BLaER1 treated with 17β-estradiol and CSF1 and Interleukin-3, amounts not matched to agents 10 nM and 100 nM (cell line): ENCODE results near the gene FRMD4A.
A peak's percentile ranks its signal among the peaks of the same experiment; 100 is the strongest.

Source experiments
- H3K27ac ChIP-seq, 11 experiments: shearing (Covaris generic); formaldehyde crosslinking; 2 replicates each; pipeline ENCODE4 v1.8.1; 2022
- H3K27me3 ChIP-seq, 11 experiments: shearing (Covaris generic); formaldehyde crosslinking; 2 replicates each; pipeline ENCODE4 v1.8.1; 2022
- H3K36me3 ChIP-seq, 11 experiments: shearing (Covaris generic); formaldehyde crosslinking; 2 replicates each; pipeline ENCODE4 v1.8.1; 2022
- H3K4me1 ChIP-seq, 10 experiments: shearing (Covaris generic); formaldehyde crosslinking; 2 replicates each; pipeline ENCODE4 v1.8.1; 2022
- H3K4me2 ChIP-seq, 11 experiments: shearing (Covaris generic); formaldehyde crosslinking; 2 replicates each; pipeline ENCODE4 v1.8.1; 2022
- H3K4me3 ChIP-seq, 10 experiments: shearing (Covaris generic); formaldehyde crosslinking; 2 replicates each; pipeline ENCODE4 v1.8.1; 2022
- H3K9ac ChIP-seq, 11 experiments: shearing (Covaris generic); formaldehyde crosslinking; 2 replicates each; pipeline ENCODE4 v1.8.1; 2022
- H3K9me3 ChIP-seq, 11 experiments: shearing (Covaris generic); formaldehyde crosslinking; replicated peaks in 1 of 11; 2 replicates each; pipeline ENCODE4 v1.8.1; 2022
- H4K20me1 ChIP-seq, 11 experiments: shearing (Covaris generic); formaldehyde crosslinking; 2 replicates each; pipeline ENCODE4 v1.8.1; 2022
- Cebpa-rat ChIP-seq, 11 experiments: shearing (Covaris generic); IDR thresholded peaks; 2 replicates each; pipeline ENCODE4 v1.8.1; 2022

The FRMD4A gene

DNA sequence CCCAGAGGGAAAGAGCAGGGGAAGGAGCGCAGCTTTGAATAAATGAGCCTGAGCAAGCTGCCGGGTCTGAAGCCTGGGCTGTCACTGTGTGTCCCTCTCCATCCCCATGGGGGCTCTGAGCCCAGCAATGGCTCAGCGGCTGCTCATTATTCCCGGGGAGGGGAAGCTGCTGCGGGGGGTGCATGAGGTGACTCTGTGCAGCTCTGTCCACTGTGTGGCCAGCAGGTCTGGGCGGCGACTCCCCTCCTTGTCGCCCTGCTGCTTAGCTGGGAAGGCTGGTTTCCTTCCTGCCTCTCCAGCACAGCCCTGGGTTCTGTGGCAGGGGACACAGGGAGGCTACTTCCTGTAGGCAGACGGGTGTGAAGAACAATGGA, 509.8 kb downstream of the FRMD4A start:
- Histone ChIP-seq H3K27ac (peak overlapping the region in 8 of 11 experiments; percentile 9 to 55 (median 18); a peak in 10 of 22 replicates), H3K27me3 (peaks cover 0 to 5% (median 0%) of the 10 kb centered on the region in 11 experiments; a peak in 2 of 22 replicates), H3K9me3 (peaks cover 7 to 16% (median 10%) of the 10 kb centered on the region in 11 experiments; a peak in 18 of 22 replicates), H3K4me2 (peak overlapping the region; percentile 84 to 96 (median 93)), H4K20me1 (no peaks in the 10 kb centered on the region), H3K36me3 (no peaks in the 10 kb centered on the region), H3K4me1 (peaks cover 19 to 29% (median 21%) of the 10 kb centered on the region in 10 experiments), H3K4me3 (peak overlapping the region in 8 of 10 experiments; percentile 38 to 58 (median 45); a peak in 16 of 20 replicates), H3K9ac (peak overlapping the region; percentile 20 to 67 (median 55); a peak in 21 of 22 replicates)
- TF ChIP-seq Cebpa-rat (IDR thresholded peaks at IDR 0.05), result no peak

DNA sequence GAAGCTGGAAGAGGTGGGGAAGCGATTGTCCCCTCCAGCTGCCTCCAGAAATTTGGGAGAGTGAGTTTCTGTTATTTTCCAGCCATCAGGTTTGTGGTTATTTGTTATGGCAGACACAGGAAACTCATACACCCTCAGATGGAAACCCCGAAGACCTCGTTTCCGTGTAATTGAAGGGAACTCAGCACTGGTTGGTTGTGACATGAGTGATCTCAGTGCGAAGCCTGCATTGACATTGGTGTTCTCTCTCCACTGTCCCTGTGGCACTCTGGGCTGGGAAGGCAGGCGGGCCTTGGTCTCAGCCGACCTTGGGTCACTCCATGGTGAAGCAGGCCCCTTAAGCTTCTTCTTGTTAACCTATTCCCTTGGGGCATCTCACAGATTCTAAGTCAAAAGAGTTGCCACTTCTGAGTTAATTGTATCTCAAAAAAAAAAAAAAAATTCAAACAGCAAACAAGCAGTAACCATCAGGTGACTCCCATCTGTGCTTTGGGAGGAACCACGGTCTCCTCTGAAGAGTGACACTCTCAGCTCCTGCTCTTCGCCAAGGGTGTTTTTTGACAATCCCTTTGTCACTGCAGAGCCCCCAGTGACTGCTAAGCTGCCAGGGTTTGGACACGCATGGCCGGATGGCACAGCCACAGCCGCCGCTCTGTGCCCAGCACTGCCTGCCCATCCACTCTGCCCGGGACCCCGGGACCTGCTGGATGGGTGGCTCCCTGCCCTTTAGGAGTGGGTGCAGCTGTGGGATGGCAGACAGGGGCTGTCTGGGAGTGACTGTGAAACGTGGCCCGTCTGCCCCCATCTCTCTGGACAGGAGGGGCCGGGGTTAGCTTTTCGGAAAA, 510.4 kb downstream of the FRMD4A start:
- TF ChIP-seq Cebpa-rat (IDR thresholded peaks at IDR 0.05), result no peak
- H3K27me3 ChIP-seq, result peaks cover 0 to 5% (median 0%) of the 10 kb centered on the region in 11 experiments; a peak in 2 of 22 replicates
- no peaks in the 10 kb centered on the region for H4K20me1 ChIP-seq
- H3K9ac ChIP-seq, result peak overlapping the region; percentile 20 to 67 (median 55); a peak in 21 of 22 replicates
- H3K4me1 ChIP-seq, result peaks cover 19 to 29% (median 21%) of the 10 kb centered on the region in 10 experiments
- H3K27ac ChIP-seq, result peak overlapping the region in 9 of 11 experiments; percentile 9 to 55 (median 18); a peak in 11 of 22 replicates
- H3K4me3 ChIP-seq, result peak overlapping the region in 8 of 10 experiments; percentile 38 to 58 (median 45); a peak in 16 of 20 replicates
- no peaks in the 10 kb centered on the region for H3K36me3 ChIP-seq
- peaks cover 7 to 16% (median 10%) of the 10 kb centered on the region in 11 experiments; a peak in 18 of 22 replicates for H3K9me3 ChIP-seq
- peak overlapping the region; percentile 84 to 96 (median 93) for H3K4me2 ChIP-seq

DNA sequence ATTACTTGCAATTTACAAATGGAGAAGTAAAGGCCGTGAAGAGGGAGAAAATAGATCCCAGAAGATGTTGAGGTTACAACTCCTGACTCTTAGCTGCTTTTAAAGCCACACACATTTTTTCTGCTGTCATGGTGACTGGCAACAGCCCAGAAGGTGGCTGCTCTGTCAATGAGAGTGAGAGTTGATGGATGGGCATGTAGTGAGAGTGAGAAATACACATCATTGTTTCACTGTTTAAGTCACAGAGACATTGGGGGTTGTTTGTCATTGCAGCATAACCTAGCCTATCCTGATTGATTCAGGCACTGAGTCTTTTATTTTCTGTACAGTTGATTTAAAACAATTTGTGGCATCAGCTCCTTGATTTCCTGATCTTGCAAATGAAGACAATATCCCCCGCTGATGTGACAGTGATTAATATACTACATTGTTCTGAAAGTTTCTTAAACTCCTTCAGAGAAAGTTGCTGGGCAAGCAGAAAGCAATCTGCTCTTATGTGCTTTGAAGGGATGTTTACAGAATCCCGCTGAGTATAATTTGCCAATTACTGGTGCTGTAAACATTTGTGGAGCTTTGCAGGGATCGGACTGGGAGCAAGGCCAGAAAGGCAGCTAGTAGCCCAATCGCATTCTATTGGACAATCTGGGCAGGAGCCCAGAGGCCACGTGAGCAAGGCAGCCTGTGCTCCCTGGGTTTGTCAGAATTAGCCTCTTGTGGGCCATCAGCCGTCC, 514.4 kb downstream of the FRMD4A start:
- Histone ChIP-seq H3K9ac (no peak overlapping the region), H3K27ac (no peak overlapping the region), H3K4me2 (0 out of 22 replicates have a peak overlapping the region, but pooled peaks of 1 of the 11 experiments have one; percentile 4), H3K9me3 (peaks cover 7 to 16% (median 10%) of the 10 kb centered on the region in 11 experiments; a peak in 18 of 22 replicates), H3K4me1 (peaks cover 16 to 20% (median 18%) of the 10 kb centered on the region in 10 experiments), H3K27me3 (no peaks in the 10 kb centered on the region), H3K4me3 (no peak overlapping the region), H4K20me1 (no peaks in the 10 kb centered on the region), H3K36me3 (no peaks in the 10 kb centered on the region)
- TF ChIP-seq Cebpa-rat (IDR thresholded peaks at IDR 0.05), result no peak

DNA sequence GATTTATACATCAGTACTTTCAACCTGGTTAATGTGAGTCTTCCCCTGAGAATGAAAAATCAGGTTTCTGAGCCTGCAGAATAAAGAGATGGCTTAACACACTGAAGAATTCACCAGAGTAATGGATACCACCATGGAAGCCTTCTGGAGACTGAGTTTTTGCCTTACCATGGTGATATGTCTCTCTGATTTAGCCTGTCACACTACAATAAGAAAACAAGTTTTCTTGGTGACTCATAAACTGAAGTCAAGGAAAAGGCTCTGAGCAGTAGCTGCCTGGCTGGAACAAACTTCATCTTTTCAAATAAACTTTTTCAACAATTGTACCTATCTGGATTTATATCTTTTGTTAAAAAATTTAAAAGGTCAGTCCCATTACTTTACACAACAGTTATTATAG, 515.0 kb downstream of the FRMD4A start:
- H3K36me3 ChIP-seq, result no peaks in the 10 kb centered on the region
- peaks cover 10 to 14% (median 12%) of the 10 kb centered on the region in 10 experiments for H3K4me1 ChIP-seq
- H4K20me1 ChIP-seq, result no peaks in the 10 kb centered on the region
- H3K9ac ChIP-seq, result no peak overlapping the region
- no peak overlapping the region for H3K27ac ChIP-seq
- H3K9me3 ChIP-seq, result peaks cover 7 to 16% (median 10%) of the 10 kb centered on the region in 11 experiments; a peak in 18 of 22 replicates
- H3K4me2 ChIP-seq, result no peak overlapping the region
- H3K4me3 ChIP-seq, result no peak overlapping the region
- no peak for TF ChIP-seq Cebpa-rat (IDR thresholded peaks at IDR 0.05)
- no peaks in the 10 kb centered on the region for H3K27me3 ChIP-seq

DNA sequence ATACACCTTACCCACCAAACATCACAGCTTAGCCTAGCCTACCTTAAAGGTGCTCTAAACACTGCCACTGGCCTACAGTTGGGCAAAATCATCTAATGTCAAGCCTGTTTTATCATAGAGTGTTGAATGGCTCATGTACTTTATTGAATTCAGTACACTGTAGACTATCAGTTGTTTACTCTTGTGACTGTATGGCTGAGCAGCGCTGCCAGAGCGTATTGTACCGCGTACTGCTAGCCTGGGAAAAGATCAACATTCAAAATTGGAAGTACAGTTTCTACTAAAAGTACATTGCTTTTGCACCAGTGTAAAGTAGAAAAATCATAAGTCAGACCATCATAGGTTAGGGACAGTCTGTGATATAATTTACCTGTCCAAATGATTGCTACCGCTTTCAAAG, 517.2 kb downstream of the FRMD4A start:
- Histone ChIP-seq H3K4me2 (no peak overlapping the region), H3K9ac (no peak overlapping the region), H3K4me1 (peaks cover 0 to 4% (median 0%) of the 10 kb centered on the region in 10 experiments; a peak in 3 of 20 replicates), H4K20me1 (no peaks in the 10 kb centered on the region), H3K27me3 (no peaks in the 10 kb centered on the region), H3K36me3 (no peaks in the 10 kb centered on the region), H3K27ac (no peak overlapping the region), H3K4me3 (no peak overlapping the region), H3K9me3 (peaks cover 7 to 16% (median 10%) of the 10 kb centered on the region in 11 experiments; a peak in 18 of 22 replicates)
- TF ChIP-seq Cebpa-rat (IDR thresholded peaks at IDR 0.05), result no peak

DNA sequence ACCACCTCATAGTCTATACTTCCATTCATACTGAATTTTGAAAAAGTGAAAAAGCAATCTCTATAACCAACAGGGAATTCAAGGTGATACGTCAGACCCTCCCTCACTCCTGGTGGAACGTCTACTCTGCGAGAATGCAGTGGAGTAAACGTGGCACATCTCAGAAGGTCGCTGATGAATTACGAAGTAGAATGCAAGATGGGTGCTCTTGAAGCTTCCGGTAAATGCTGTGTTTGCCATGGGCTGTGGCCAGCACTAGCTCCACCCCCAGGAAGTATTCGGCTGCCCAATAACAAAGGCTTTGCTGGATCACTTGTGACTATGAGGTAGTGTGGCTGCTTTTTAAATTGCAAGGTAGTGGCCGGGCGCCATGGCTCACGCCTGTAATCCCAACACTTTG, 517.9 kb downstream of the FRMD4A start:
- peaks cover 0 to 5% (median 0%) of the 10 kb centered on the region in 10 experiments; a peak in 3 of 20 replicates for H3K4me1 ChIP-seq
- H4K20me1 ChIP-seq, result no peaks in the 10 kb centered on the region
- H3K4me2 ChIP-seq, result no peak overlapping the region
- H3K9ac ChIP-seq, result no peak overlapping the region
- H3K27ac ChIP-seq, result no peak overlapping the region
- no peak for TF ChIP-seq Cebpa-rat (IDR thresholded peaks at IDR 0.05)
- H3K9me3 ChIP-seq, result peaks cover 7 to 12% (median 8%) of the 10 kb centered on the region in 11 experiments; a peak in 18 of 22 replicates
- no peaks in the 10 kb centered on the region for H3K27me3 ChIP-seq
- no peaks in the 10 kb centered on the region for H3K36me3 ChIP-seq
- no peak overlapping the region for H3K4me3 ChIP-seq

DNA sequence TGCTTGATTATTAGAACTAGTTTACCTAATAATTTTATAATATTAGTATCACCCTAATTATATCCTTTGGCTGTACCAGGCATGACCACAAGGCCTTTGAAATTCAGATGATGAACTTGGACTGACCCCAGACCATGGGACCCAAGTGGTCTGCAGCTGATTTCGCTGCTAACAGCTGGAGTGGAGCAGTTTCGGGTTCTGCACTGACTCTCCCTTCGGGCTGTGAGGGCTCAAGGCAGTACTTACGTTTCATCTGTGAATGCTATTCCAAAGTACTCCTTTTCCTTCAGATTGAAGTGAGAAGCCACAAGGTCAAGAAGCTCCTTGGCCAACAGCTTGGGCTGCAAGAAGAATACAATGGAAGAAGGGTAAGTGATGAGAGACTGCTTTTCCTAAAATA, 520.2 kb downstream of the FRMD4A start:
- H4K20me1 ChIP-seq, result no peaks in the 10 kb centered on the region
- no peak for TF ChIP-seq Cebpa-rat (IDR thresholded peaks at IDR 0.05)
- H3K4me2 ChIP-seq, result no peak overlapping the region
- H3K27me3 ChIP-seq, result no peaks in the 10 kb centered on the region
- H3K4me3 ChIP-seq, result no peak overlapping the region
- no peaks in the 10 kb centered on the region for H3K9me3 ChIP-seq
- peaks cover 0 to 5% (median 0%) of the 10 kb centered on the region in 10 experiments; a peak in 3 of 20 replicates for H3K4me1 ChIP-seq
- no peak overlapping the region for H3K9ac ChIP-seq
- H3K36me3 ChIP-seq, result no peaks in the 10 kb centered on the region
- no peak overlapping the region for H3K27ac ChIP-seq

DNA sequence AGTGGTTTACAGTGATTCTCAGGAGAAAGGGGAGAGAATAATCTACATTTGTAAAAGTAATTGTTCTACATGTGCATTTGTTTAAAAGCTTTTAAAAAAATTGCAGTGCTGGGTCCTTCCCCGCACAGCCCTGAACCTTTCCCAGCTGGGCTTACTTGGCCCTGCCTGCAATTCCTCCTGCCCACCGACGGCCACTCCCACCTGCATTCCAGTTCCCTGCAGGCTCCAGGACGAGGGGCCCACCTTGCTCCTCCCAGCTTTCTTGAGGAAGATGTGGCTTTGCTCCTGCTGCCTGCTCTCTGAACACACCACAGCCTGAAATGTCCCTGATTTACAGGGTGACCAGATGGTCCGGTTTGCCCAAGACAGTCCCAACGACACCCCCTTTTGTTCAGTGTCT, 521.3 kb downstream of the FRMD4A start:
- Histone ChIP-seq H3K4me3 (no peak overlapping the region), H4K20me1 (no peaks in the 10 kb centered on the region), H3K4me2 (no peak overlapping the region), H3K27ac (no peak overlapping the region), H3K4me1 (peaks cover 0 to 5% (median 0%) of the 10 kb centered on the region in 10 experiments; a peak in 3 of 20 replicates), H3K27me3 (no peaks in the 10 kb centered on the region), H3K36me3 (no peaks in the 10 kb centered on the region), H3K9ac (no peak overlapping the region), H3K9me3 (no peaks in the 10 kb centered on the region)
- no peak for TF ChIP-seq Cebpa-rat (IDR thresholded peaks at IDR 0.05)
